GM13977 (cell line): Measurements from ENCODE around the gene TARS3.
"Not testable (repeated sequence)": the region's sequence is repeated elsewhere in the genome, so short reads cannot be mapped to it uniquely, and the experiment has no call there.

ENCODE experiments used
- DNase-seq: peaks from one replicate; pipeline ENCODE4 v3.0.0; 2012; ENCODE audit warnings: low spot score
- in situ Hi-C: fragments of 300-500 bp; cut with MboI; formaldehyde crosslinking; loops from one replicate; pipeline ENCODE4 v1.12.0; 2022; ENCODE audit warnings: low sequenced_read_pairs, low pct_unique_long_range_greater_than_20kb, mixed read lengths, inconsistent platforms; ENCODE audit not compliant: unreplicated experiment
- TF ChIP-seq, protein P1 (sequence below): IDR thresholded peaks from 2 replicates; pipeline ENCODE4 v1.5.1; 2012; ENCODE audit warnings: mild to moderate bottlenecking, control low read depth; ENCODE audit not compliant: insufficient read depth; ENCODE audit errors: extremely low read depth, missing control alignments

TARS3 gene

DNA sequence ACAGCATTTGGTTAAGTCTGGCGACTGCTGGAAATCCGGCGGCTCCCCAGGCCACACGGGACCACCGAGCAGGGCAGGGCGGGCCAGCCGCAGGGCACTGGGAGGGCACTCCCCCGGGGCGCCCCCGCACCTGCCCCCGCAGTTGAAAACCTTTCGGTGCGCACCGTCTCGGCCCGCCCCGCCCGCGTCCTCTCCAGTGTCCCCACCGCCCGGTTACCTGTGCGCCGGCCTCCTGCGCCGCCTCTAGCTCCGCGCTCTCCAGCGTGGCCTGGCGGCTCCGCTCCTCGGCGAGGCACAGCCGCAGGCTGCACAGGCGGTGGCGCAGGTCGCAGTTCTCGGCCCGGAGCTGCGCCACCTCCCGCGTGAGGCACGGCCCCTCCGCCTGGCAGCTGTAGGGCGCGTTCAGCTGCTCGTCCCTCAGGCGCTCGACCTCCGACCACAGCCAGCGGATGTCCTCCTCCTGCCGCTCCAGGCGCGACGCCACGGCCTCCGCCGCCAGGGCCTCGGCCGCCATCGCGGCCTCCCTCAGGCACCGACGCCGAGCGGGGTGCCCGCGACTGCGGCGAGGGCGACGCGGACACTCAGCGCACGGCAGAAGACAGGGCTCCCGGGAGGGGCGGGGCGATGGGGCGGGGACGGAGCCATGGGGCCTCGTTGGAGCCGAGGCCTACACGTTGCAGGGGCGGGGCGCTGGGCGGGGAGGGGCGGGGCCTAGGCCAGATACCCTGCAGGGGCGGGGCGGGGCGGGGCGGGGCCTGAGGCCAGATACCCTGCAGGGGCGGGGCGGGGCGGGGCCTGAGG lies at the start of gene TARS3:
TARS3 (minus strand) TSS at position 600 of the 801 bp plus-strand sequence; CDS start at position 514, 86 bp downstream.
- TF ChIP-seq, protein P1, sequence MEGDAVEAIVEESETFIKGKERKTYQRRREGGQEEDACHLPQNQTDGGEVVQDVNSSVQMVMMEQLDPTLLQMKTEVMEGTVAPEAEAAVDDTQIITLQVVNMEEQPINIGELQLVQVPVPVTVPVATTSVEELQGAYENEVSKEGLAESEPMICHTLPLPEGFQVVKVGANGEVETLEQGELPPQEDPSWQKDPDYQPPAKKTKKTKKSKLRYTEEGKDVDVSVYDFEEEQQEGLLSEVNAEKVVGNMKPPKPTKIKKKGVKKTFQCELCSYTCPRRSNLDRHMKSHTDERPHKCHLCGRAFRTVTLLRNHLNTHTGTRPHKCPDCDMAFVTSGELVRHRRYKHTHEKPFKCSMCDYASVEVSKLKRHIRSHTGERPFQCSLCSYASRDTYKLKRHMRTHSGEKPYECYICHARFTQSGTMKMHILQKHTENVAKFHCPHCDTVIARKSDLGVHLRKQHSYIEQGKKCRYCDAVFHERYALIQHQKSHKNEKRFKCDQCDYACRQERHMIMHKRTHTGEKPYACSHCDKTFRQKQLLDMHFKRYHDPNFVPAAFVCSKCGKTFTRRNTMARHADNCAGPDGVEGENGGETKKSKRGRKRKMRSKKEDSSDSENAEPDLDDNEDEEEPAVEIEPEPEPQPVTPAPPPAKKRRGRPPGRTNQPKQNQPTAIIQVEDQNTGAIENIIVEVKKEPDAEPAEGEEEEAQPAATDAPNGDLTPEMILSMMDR: peak; percentile 35
- in situ Hi-C loops: no loop called here
- peak; percentile 98 for DNase-seq

- TF ChIP-seq, protein P1: peak; percentile 41
- in situ Hi-C loops: no loop called here
- no peak for DNase-seq
Measured at GRCh38 chr15:101773496-101774100, 49.3 kb upstream of the TARS3 start.

DNA sequence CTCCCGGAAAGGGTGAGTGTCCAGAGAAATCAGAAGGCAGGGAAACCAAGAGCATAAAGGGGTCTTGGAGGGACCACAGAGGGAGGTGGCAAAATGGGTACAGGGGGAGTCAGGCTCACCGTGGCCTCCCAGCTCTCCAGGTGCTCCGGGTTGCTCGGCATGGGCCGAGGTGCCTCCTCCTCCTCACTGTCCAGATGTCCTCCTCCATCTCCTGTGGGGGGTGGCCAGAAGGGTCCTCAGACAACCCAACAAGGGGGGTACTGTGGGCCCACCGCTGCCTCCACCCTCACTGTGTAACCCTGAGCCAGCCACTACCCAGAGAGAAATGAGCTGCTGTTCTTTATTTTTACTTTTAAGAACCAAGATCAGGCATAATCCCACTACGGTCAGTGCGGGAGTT lies 48.6 kb upstream of the TARS3 start:
- in situ Hi-C loops: no loop called here
- no peak for DNase-seq
- TF ChIP-seq, protein P1: no peak

GRCh38 chr15:101767083-101767640 lies 42.9 kb upstream of the TARS3 start:
- not testable (repeated sequence) for DNase-seq
- in situ Hi-C loops: loop anchor here (10.0 kb wide), 1 partner anchor 1972 kb away; no protein-coding TSS in a partner anchor

DNA sequence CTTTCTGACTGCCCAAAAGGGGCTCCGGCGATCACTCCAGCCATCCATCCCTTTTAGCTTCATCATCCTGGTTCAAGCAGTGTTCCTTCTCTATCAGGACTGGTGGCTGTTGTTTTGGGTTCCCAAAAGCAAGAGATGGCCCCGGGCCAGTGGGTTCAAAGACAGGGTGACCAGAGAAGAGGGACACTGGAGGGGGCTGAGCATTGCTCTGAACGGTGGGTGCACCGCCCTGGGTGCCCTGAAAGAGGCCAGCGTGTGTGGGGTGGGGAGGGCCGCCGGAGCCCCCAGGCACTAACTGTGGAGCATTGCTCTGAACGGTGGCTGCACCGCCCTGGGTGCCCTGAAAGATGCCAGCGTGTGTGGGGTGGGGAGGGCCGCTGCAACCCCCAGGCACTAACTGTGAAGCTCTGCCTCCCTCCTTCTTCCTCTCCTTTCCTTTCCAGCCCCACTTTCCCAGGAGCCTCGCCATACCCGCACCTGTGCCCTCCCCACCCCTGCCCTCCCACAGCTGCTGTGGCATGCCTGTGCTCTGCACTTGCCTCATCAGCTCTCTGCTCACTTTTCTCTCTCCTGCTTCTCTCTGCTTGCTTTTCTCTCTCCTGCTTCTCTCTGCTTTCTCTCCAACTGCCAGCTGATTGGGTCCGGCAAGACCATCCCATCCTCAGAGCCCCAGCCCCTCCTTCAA lies 41.6 kb upstream of the TARS3 start:
- DNase-seq: no peak
- TF ChIP-seq, protein P1: no peak
- in situ Hi-C loops: loop anchor here (10.0 kb wide), 1 partner anchor 1971 kb away; no protein-coding TSS in a partner anchor

DNA sequence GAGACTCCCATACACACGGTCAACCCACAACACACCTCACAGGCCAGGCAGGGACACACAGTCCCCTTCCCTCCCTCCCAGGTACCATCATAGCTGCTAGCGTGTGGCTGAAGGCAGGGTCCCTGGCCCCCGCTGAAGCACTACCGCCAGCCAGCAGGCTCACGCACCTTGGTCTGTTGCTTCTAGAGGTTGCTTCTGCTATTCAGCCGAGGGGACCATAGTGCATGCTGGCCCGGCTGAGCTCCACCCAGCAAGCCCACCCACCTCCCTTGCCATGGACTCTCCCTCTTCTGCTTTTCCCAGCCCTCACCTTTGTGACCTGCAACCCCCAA lies 41.0 kb upstream of the TARS3 start:
- in situ Hi-C loops: loop anchor here (10.0 kb wide), 1 partner anchor 1971 kb away; no protein-coding TSS in a partner anchor
- DNase-seq: not testable (repeated sequence)

DNA sequence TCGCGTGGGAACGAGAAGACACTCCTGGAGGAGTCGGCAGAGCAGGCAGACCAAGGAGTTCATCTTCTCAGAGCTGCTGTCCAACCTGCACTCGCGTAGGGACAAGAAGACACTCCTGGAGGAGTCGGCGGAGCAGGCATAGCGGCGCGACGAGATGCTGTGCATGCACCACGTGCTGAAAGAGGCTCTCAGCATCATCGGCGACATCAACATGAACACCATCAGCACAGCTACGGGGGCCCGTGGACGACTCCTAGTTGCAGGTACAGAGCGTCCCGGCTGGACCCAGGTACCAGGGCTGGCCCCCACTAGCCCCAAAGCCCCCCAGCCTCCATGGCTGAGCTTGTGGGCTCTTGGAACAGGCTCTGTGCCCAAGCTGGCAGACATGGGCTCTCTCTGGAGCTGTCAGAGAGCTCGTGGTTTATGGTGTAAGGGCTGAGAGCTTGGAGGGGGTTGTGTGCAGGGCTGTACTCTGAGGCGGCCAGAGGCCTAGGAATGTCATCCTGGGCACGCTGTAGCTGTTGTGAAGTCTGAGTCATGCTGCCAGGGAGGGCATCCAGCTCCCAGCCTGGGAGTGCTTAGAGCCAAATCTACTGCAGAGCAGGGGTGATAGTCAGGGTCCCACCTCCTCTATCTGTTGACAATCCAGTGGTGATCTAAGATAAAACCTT lies 40.5 kb upstream of the TARS3 start:
- not testable (repeated sequence) for DNase-seq
- in situ Hi-C loops: loop anchor here (10.0 kb wide), 1 partner anchor 1970 kb away; no protein-coding TSS in a partner anchor

DNA sequence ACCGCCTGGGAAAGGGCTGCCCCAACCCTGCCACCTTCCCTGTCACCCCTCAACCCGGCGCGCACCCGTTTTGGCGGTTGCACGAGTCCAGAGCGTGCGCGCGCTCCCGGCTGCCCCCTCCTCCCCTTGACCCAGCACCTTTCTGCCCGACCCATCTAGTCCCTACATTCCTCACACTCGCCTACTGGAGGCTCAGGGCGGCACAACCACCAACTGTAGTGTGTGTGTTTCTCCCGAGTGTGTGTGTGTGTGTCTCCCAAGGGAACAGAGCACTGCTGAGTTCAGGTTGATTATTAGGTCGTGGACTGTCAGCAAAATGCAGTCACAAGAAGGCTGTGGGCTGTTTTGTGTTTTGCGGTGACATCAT lies 22.4 kb upstream of the TARS3 start:
- in situ Hi-C loops, DNase-seq: not testable (repeated sequence)

DNA sequence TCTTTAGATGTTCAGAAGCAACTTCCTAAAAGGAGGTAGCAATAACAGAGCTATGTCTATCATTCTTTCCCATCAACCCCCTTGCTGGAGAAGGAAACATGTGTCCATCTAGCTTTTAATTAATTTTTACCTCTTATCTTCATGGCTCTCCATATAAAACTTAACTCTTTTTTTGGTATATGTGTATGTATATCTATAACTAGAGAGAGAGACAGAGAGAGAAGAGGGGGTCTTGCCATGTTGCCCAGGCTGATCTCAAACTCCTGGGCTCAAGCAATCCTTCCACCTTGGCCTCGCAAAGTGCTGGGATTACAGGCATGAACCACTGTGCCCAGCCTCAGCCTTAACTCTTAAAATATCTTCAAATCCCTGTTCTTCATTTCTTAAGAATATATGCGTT lies 10.6 kb upstream of the TARS3 start:
- not testable (repeated sequence) for DNase-seq
- in situ Hi-C loops: loop anchor here (10.0 kb wide), 1 partner anchor 60 kb away; no protein-coding TSS in a partner anchor
